ENCODE data around the gene SSR3. TPM values are rescaled to one million over a fixed set of nuclear protein-coding genes. Genes with fewer than 3 reads are reported as not detected.

Gene SSR3
- total and polyA plus RNA-seq, 9 of the 15 experiments (the other 6 are each of a cell fraction or from before 2014, with no cell fraction given): 104 to 464 (median 307) TPM

GRCh38 chr3:156533205-156533604, 21.7 kb downstream of the SSR3 start:
- no peaks in the 10 kb centered on the region for H3K27me3 ChIP-seq (ENCODE audit: control insufficient read depth in 2 of 2, insufficient read depth in 2 of 2, low read length in 2 of 2)
- ATAC-seq (no peak), DNase-seq (ENCODE audit: extremely low read depth in 1 of 4, low spot score in 3 of 4) (no peak), FAIRE-seq (no peak)
- no peaks in the 10 kb centered on the region for H3K79me2 ChIP-seq (ENCODE audit: control insufficient read depth, insufficient read depth, low read length)
- H4K20me1 ChIP-seq (replicated peaks; ENCODE audit: control insufficient read depth, insufficient read depth, low read length): 0 out of 2 replicates have a peak, but pooled peaks cover 5% of the 10 kb centered on the region
- H3K4me1 ChIP-seq (replicated peaks in 1 of 2; ENCODE audit: control insufficient read depth in 2 of 2, insufficient read depth in 2 of 2, low read length in 2 of 2): no peaks in the 10 kb centered on the region; a peak in 1 of 5 replicates
- POLR2A ChIA-PET: interaction anchor here (0.6 to 1.3 kb wide), 2 partner anchors 21 to 26 kb away, joined by 3 read pairs; no protein-coding TSS in a partner anchor
- intact Hi-C loops (cut with micrococcal nuclease): no loop called here
- peaks cover 6% of the 10 kb centered on the region; the same call in 1 of the 3 replicates for H3K36me3 ChIP-seq (ENCODE audit: control insufficient read depth, insufficient read depth, low read length)
- H3K9ac ChIP-seq (ENCODE audit: insufficient read depth in 1 of 2, low read depth in 2 of 2, low read length in 2 of 2): no peak overlapping the region
- no peak overlapping the region for H3K4me2 ChIP-seq (ENCODE audit: insufficient read depth, low read length)
- CTCF ChIA-PET (ENCODE audit: low intra/inter-chr PET ratio): no interaction called here
- WGBS (ENCODE audit: insufficient coverage, low coverage, missing lambda C conversion rate): 47% methylated on average over 4 of the region's 4 CpGs
- no peaks in the 10 kb centered on the region for H3K9me1 ChIP-seq (ENCODE audit: control insufficient read depth, insufficient read depth, low read length)
- BruUV-seq (replicated peaks): no TSS peak
- in situ Hi-C loops (cut with MboI): loop anchor here (25.0 kb wide), 1 partner anchor 604 kb away; no protein-coding TSS in a partner anchor
- no peak overlapping the region for H3K4me3 ChIP-seq
- no peak overlapping the region for H2AFZ ChIP-seq (ENCODE audit: low read depth, low read length)
- no peak overlapping the region for H3K27ac ChIP-seq (ENCODE audit: extremely low read depth, low read depth, low read length)
- TF ChIP-seq ASH1L (IDR thresholded peaks at IDR 0.05; ENCODE audit: borderline replicate concordance, low read depth, partially characterized antibody) (no peak), VEZF1 (CRISPR knock-in tag; IDR thresholded peaks at IDR 0.05) (no peak), CEBPB (tag; IDR thresholded peaks at IDR 0.05) (no peak), ATF3 (IDR thresholded peaks at IDR 0.05) (no peak), ATF3 (CRISPR knock-in tag; conservative IDR thresholded peaks at IDR 0.05) (no peak), POLR2B (IDR thresholded peaks at IDR 0.05; ENCODE audit: low read depth, partially characterized antibody) (no peak), ZNF77 (CRISPR knock-in tag; IDR thresholded peaks at IDR 0.05) (no peak), NFIC (IDR thresholded peaks at IDR 0.05) (no peak), SNAPC5 (CRISPR knock-in tag; IDR thresholded peaks at IDR 0.05) (no peak), MECOM (CRISPR knock-in tag; IDR thresholded peaks at IDR 0.05) (no peak), ELF4 (CRISPR knock-in tag; IDR thresholded peaks at IDR 0.05) (no peak)
- H3K9me3 ChIP-seq (replicated peaks; ENCODE audit: control insufficient read depth, insufficient read depth, low read depth, low read length): no peaks in the 10 kb centered on the region
